NCI-H69 (cell line): ENCODE measurements around the gene RPL18A.

Experiments
- DNase-seq: peaks from one replicate; lab custom pipeline; 2025; lab: John Stamatoyannopoulos, UW

The RPL18A gene

GRCh38 chr19:17910791-17911360, 51.2 kb downstream of the RPL18A start:
- DNase-seq, result no peak
